ENCODE data around the gene TSEN2.
"Not testable (repeated sequence)": the region's sequence is repeated elsewhere in the genome, so short reads cannot be mapped to it uniquely, and the experiment has no call there.

Gene TSEN2

GRCh38 chr3:12472796-12473195 is 11.5 kb upstream of the TSEN2 start:
- DNase-seq, result no peak

DNA sequence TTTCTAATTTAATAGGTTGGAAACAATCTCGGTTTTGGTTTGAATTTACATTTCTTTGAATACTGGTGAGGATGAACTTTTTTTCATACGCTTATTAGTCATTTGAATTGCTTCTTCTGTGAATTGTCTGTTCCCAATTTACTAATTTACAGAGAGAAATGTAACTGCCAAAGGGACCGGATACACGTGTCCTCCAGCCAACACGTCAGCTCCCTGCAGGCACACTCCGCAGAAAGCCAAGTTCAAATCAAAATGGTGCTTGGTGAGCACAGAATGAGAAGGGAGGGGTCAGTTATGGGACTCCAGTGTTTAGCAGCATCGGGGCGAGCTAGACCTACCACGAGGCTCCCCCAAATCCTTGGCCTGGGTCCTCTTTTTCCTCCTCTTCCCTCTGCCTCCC is 10.8 kb upstream of the TSEN2 start:
- DNase-seq, result no peak

- DNase-seq, result no peak
Measured at GRCh38 chr3:12476238-12476897, 7.9 kb upstream of the TSEN2 start.

GRCh38 chr3:12477256-12477655 is 7.0 kb upstream of the TSEN2 start:
- DNase-seq, result no peak

GRCh38 chr3:12478326-12478725 is 6.0 kb upstream of the TSEN2 start:
- DNase-seq, result no peak

- not testable (repeated sequence) for DNase-seq
Measured at GRCh38 chr3:12479198-12479597, 5.1 kb upstream of the TSEN2 start.

DNA sequence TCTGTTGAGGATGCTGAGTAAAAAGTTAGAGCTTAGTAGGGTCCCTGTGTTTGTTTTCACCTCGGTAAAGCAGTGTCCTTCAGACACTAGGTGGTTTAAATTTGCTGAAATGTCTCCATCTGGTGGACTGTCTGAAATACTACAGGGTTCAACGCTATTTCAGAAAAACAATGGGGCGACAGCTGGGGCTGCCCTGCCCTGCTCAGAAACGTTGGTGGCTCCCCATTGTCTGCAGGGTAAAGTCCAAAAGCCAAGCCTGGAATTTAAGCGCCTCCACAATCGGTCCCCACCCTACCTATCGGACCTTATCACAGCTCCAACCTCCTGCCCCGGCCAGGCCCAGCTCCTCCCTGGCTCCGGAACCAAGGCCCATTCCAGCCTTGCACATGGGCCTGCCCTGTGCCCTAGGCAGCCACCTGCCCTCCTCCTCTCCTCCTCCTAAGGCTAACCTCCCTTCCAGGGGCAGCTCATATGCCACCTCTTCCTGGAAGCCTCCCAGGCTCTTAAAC is 4.3 kb upstream of the TSEN2 start:
- DNase-seq, result peak; percentile 73

DNA sequence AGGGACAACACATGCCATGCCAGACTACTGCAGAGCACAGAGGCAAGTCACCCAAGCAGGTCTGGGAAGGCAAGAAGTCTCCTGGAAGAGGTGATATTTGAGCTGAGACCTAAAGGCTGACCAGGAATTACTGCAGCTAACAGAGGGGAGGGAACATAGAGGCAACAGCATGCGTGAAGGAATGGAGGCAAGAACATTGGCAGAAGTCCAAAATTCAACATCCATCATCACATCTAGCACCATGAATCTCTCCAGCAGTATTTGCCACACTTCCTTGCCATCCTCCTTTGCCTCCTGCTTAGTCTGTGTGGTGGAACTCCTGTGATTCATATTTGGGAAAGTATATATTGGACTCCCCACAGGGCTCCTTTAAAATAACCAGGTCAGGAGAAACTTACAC is 870 bp upstream of the TSEN2 start:
- no peak for DNase-seq

- DNase-seq, result no peak
Measured at GRCh38 chr3:12483872-12484197, 445 bp upstream of the TSEN2 start.

- no peak for DNase-seq
Measured at GRCh38 chr3:12484983-12485327, 675 bp downstream of the TSEN2 start.

DNA sequence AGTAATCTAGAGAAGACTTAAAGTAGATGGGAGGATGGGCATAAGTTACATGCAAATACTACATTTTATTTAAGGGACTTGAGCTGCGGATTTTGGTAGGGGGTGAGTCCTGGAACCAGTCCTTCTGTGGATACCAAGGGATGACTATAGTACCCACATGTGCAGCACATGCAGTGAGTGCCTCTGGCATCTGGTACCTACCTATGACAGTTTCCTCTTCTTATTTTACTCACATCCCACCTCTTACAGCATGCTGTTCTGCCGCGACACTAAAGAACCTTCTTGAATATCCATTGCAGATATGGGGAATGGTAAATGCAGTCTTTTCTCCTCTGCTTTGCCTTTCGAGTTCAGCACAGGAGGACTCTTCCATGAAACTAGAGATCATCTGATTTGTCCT is 1.7 kb downstream of the TSEN2 start:
- DNase-seq, result no peak

DNA sequence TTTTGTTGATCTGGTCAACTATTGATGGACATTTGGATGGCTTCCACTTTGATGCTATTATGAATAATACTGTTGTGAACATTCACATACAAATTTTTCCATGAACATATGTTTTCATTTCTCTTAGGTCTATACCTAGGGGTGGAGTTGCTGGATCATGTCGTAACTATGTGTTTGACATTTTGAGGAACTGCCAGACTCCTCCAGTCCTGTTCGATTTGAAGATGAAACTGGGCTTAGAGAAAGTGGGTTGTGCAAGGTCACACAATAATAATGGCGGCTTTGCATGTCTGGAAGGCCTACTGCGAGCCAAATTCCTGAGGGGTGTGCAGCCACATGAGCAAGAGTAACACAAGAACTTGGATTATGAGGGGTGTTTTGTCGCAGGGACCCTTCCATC is 2.6 kb downstream of the TSEN2 start:
- DNase-seq, result peak; percentile 74 to 81

DNA sequence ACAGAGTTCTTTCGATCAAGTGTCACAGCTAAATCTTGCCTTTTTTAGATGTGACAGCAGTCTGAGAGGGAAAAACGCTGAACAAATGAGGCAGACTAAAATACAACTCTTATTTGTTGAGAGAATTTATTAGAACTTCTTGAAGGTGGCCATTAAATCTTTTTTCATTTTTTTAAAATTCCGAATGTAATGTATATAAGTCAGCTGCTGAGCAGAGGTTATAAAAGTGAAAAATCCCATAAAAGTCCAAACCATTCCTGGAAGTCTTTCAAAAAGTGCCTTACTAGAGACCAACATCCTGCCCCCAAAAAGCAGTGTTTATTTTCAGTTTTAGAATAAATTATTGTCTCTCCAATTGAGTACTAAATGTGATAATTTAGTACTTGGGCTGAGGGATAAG is 3.1 kb downstream of the TSEN2 start:
- DNase-seq, result no peak

DNA sequence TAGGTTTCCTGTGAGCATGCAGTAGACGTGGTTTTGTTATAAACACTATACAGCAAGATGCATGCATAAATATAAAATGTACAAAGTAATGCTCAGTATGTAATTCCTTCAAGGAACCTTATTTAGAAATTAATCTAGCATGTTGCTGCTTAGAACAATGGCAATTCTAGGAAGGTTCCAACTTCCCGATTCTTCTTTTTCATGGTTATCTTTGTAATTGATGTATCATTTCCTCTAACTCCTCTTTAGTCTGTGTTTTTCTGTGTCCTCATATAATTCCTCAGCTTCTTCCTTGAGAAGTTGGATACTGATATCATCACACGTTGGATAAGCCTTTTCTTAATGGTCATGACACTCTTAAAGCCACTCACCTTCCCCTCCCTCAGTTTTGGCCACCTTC is 3.5 kb downstream of the TSEN2 start:
- DNase-seq, result no peak

GRCh38 chr3:12489368-12489767 is 5.1 kb downstream of the TSEN2 start:
- DNase-seq, result no peak

- DNase-seq, result no peak
Measured at GRCh38 chr3:12489832-12490231, 5.6 kb downstream of the TSEN2 start.

DNA sequence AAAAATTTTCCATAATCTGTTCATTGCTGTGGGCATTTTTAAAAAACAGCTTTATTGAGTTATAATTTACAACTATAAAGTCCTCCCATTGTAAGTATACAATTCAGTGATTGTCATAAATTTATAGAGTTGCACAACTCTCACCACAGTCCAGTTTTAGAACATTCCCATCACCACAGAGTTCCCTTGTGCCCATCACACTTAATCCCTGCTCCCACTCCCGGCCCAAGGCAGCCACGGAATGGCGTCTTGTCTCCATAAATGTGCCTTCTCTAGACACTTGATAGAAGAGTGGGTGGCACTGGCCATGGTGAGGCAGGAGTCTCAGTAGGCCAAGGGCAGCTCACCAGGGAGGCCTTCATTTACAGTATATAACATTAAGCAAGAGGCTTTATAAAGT is 6.3 kb downstream of the TSEN2 start:
- no peak for DNase-seq

DNA sequence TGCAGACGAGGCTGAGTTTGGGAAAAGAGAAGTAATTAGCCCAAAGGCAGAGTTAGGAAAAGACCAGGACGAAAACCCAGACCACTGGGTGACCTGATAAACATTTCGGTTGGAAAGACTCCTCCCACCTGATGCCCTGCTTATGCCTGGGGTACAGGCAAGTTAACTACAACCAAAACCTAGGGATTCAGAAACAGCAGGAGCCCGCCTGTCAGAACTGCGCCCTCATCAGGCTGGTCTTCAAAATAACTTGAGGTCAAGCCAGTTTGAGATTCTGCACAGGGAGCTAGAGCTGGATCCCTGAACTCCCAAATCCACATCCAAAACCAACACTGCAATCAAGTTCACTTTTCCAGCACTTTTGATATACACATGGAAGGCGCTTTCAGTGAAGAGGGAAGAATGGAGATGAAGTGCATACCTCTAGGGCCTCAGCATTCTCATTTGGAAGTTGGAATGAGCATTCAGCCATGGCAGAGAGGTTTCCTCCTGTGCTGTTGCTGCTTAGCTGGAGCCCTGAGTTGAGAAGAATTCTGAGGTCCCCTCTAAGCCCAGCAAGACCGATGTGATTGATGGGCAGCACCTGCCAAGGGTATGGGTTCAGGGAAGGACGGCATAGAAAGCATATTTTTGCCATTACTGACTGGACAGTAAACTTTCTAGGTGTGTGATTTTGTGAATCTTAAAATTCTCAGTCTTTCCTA is 11.6 kb downstream of the TSEN2 start:
- DNase-seq, result peak in 1 of 2 experiments; percentile 25

GRCh38 chr3:12496453-12496761 is 12.1 kb downstream of the TSEN2 start:
- DNase-seq, result no peak

DNA sequence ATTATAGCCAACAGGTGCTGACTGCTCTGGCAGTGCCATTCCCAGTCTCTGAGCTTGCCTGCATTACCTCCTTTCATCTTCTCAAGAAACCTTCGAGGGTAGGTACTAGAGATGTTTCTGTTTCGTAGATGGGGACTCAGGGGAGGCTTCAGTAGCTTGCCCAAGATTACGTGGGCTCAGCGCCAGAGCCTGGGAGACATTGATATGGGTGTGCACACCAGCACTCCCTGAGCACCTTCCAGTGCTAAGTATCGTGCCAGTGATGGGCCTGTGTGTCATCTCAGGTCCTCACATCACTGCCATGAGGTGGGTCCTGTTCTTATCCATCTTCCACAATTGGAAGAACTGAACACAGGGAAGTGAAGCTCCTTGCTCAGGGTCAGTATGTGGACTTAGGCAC is 15.2 kb downstream of the TSEN2 start:
- DNase-seq, result no peak

- no peak for DNase-seq
Measured at GRCh38 chr3:12501360-12502020, 17.2 kb downstream of the TSEN2 start.

DNA sequence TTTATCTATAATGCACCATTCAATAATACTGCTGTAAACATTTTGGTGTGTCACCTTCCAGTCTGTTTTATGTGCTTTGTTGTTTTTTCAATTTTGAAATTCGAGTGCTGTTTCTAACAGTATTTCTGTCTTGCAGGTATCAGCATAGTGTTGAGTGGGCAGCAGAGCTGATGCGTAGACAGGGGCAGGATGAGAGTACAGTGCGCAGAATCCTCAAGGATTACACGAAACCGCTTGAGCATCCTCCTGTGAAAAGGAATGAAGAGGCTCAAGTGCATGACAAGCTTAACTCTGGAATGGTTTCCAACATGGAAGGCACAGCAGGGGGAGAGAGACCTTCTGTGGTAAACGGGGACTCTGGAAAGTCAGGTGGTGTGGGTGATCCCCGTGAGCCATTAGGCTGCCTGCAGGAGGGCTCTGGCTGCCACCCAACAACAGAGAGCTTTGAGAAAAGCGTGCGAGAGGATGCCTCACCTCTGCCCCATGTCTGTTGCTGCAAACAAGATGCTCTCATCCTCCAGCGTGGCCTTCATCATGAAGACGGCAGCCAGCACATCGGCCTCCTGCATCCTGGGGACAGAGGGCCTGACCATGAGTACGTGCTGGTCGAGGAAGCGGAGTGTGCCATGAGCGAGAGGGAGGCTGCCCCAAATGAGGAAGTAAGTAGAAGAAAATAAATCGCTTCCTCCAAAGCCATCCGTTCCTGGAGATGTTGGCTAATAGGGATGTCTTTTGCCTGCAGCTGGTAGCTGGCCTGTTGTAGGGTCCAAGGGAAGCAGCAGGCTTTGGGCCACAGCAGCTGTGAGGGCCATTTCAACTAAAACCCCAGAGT is 19.1 kb downstream of the TSEN2 start:
- peak in 1 of 2 experiments; percentile 7 for DNase-seq

DNA sequence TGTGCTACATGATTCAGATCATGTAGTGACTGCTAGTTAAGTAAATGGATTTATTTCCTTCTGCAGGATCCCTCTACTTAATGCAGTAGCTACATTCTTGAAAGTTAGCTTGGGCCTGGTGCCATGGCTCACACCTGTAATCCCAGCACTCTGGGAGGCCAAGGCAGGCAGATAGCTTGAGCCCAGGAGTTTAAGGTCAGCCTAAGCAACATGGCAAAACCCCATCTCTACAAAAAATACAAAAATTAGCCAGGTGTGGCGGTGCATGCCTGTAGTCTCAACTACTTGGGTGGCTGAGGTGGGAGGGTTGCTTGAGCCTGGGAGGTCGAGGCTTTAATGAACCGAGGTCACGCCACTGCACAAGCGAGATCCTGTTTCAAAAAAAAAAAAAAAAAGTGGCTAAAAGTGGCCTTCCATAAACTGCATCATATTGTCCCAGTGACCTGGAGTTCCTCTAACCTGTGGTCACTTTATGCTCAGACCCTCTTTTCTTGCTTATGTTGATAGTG is 22.0 kb downstream of the TSEN2 start:
- no peak for DNase-seq
